OCI-LY3 (cell line): Measurements from ENCODE around the gene UNC5A.

ENCODE experiments used
- EZH2phosphoT487 ChIP-seq: fragments of 200-600 bp; shearing (Covaris generic); IDR thresholded peaks from 2 replicates; pipeline ENCODE4 v1.6.1; 2018; ENCODE audit warnings: antibody characterized with exemption, mixed run types, low read depth
- TF ChIP-seq, protein P1 (sequence below): fragments of 200-600, 300-600 bp; sonication (generic); IDR thresholded peaks from 2 replicates; pipeline ENCODE4 v1.5.1; 2014; ENCODE audit warnings: antibody characterized with exemption, low read length, low read depth

DNA sequence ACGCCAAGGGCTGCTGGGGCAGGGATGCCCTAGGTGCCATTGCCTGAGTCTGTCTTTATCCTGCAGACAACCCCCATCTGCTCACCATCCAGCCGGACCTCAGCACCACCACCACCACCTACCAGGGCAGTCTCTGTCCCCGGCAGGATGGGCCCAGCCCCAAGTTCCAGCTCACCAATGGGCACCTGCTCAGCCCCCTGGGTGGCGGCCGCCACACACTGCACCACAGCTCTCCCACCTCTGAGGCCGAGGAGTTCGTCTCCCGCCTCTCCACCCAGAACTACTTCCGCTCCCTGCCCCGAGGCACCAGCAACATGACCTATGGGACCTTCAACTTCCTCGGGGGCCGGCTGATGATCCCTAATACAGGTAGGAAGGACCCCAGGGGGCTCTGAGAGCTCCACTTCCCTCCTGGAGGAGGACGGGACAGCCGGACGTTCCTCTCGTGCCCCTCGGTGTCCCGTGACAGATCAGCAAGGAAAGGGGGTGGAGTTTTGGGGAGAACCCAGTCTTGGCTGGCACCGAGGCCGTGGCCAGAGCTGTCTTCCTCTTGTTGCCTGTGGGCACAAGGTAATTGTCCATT is 63.9 kb downstream of the UNC5A start:
- TF ChIP-seq, protein P1, sequence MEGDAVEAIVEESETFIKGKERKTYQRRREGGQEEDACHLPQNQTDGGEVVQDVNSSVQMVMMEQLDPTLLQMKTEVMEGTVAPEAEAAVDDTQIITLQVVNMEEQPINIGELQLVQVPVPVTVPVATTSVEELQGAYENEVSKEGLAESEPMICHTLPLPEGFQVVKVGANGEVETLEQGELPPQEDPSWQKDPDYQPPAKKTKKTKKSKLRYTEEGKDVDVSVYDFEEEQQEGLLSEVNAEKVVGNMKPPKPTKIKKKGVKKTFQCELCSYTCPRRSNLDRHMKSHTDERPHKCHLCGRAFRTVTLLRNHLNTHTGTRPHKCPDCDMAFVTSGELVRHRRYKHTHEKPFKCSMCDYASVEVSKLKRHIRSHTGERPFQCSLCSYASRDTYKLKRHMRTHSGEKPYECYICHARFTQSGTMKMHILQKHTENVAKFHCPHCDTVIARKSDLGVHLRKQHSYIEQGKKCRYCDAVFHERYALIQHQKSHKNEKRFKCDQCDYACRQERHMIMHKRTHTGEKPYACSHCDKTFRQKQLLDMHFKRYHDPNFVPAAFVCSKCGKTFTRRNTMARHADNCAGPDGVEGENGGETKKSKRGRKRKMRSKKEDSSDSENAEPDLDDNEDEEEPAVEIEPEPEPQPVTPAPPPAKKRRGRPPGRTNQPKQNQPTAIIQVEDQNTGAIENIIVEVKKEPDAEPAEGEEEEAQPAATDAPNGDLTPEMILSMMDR: no peak
- TF ChIP-seq EZH2phosphoT487: no peak
